Loucy (cell line): Measurements from ENCODE around the gene C1orf159.

Source experiments
- EZH2phosphoT487 ChIP-seq: fragments of 200-600 bp; IDR thresholded peaks from 2 replicates; pipeline ENCODE4 v1.6.1; 2018; ENCODE audit warnings: antibody characterized with exemption, mild to moderate bottlenecking, moderate library complexity, borderline replicate concordance
- TF ChIP-seq, protein P1 (sequence below): fragments of 200-600 bp; sonication (generic); conservative IDR thresholded peaks from 2 replicates; pipeline ENCODE4 v1.5.1; 2014; ENCODE audit warnings: mild to moderate bottlenecking, antibody characterized with exemption, low read length

DNA sequence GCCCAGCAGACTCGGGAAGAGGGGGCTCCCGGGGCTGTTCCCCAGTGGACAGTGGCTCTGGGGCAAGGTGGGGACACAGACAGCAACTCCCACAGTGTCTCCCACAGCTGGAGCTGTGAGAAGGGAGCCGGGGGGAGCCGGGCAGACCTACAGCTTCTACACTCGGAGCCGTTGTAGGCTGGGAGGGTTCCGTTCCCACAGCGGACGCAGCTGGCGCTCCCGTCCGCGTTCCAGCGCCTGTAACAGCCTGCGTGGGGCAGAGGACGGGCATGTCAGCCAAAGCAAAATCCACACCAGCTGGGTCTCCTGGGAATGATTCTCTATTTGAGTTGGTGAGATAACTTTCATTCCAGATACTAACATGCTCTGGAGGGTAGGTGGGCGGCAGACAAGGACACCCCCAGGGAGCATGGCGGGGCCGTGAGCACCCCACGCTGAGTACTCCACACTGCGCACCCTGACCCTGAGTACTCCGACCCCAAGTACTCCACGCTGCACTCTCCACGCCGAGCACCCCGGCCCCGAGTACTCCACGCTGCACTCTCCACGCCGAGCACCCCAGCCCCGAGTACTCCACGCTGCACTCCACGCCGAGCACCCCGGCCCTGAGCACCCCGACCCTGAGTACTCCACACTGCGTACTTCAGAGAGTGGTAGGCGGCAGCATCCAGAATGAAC, 28.4 kb downstream of the C1orf159 start:
- TF ChIP-seq, protein P1, sequence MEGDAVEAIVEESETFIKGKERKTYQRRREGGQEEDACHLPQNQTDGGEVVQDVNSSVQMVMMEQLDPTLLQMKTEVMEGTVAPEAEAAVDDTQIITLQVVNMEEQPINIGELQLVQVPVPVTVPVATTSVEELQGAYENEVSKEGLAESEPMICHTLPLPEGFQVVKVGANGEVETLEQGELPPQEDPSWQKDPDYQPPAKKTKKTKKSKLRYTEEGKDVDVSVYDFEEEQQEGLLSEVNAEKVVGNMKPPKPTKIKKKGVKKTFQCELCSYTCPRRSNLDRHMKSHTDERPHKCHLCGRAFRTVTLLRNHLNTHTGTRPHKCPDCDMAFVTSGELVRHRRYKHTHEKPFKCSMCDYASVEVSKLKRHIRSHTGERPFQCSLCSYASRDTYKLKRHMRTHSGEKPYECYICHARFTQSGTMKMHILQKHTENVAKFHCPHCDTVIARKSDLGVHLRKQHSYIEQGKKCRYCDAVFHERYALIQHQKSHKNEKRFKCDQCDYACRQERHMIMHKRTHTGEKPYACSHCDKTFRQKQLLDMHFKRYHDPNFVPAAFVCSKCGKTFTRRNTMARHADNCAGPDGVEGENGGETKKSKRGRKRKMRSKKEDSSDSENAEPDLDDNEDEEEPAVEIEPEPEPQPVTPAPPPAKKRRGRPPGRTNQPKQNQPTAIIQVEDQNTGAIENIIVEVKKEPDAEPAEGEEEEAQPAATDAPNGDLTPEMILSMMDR, result no peak
- no peak for TF ChIP-seq EZH2phosphoT487
